AG10803 (cell line): ENCODE data around the gene KLK3.

Source experiments
- DNase-seq: peaks from one replicate; pipeline ENCODE4 v3.0.0; 2010; ENCODE audit warnings: low read depth
- H3K4me3 ChIP-seq: 2 replicates; pipeline ENCODE4 v1.5.1; 2011; ENCODE audit warnings: mild to moderate bottlenecking, low read length, control low read depth
- CTCF ChIP-seq: conservative IDR thresholded peaks from 2 replicates; pipeline ENCODE4 v1.5.1; 2011; ENCODE audit warnings: mild to moderate bottlenecking, low read length, control low read depth, inconsistent platforms

KLK3 gene

GRCh38 chr19:50818859-50819472 lies 35.7 kb upstream of the KLK3 start:
- no peak overlapping the region for H3K4me3 ChIP-seq
- no peak for DNase-seq
- no peak for TF ChIP-seq CTCF

DNA sequence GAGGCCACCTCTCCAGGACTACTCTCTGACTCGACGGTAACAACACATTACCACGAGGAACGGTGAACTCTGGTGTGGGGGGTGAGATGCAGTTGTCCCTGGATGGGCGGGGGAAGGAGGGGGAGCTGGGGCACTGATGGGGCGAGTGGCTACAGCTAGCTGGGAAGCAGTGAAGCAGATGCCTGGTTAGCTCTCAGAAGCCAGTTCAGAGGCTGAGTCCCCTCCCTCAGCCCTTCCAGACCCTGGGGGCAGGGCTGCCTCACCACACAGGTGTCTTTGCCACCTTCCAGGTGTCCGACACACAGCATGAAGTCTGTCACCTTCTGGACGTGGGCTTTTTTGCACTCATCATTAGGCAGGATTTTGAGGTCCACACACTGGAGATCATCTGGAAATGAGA lies 35.1 kb upstream of the KLK3 start:
- H3K4me3 ChIP-seq, result no peak overlapping the region
- DNase-seq, result no peak
- TF ChIP-seq CTCF, result no peak

DNA sequence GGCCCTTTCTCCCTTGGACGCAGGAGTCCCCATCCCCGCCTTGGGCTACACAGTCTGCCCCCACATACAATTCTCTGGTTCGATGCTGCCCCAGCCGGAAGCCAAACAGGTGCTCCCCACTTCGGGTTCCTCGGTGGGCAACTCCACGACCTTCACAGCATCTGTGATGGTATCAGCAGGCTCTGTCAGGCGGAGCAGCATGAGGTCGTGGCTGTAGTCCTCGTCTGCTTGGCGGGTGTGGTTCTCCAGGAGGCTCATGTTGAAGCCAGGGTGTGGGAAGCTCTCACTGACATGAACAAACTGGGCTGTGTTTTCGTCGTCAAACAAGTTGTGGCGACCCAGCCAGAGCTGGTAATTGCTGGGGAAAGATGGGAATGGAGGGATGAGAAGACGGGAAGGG lies 34.6 kb upstream of the KLK3 start:
- DNase-seq, result no peak
- no peak overlapping the region for H3K4me3 ChIP-seq
- TF ChIP-seq CTCF, result no peak

DNA sequence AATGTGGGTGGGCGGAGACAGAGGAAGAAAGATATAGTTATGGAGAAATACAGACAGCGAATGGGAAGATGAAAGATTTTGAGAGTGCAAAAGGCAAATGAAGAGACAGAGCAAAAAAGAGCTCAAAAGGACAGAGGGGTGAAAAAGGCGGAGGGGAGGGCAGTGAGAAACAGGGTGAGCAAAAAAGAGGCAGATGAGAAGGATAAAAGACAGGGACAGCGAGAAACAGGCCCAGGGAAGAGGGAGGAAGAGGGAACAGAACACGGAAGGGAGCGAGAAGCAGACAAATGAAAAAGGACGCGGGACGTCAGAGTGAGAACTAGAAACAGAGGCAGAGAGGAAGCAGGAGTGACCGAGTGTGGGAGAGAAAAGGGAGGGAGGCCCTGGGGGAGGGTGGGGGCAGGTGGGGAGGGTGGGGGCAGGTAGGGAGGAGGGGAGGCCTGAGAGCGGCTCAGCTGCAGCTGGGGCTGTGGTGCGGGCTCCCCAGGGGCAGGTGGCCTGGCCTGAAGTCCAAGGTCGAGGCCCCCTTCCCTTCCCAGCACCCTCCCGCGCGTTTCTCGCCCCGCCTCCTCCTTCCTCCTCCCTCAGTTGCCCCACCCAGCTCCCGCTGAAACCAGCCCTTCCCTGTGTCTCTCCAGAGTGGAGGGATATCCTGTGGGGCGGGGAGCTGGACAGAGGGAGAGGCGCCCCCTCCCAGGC lies 34.0 kb upstream of the KLK3 start:
- no peak for TF ChIP-seq CTCF
- no peak overlapping the region for H3K4me3 ChIP-seq
- DNase-seq, result no peak

DNA sequence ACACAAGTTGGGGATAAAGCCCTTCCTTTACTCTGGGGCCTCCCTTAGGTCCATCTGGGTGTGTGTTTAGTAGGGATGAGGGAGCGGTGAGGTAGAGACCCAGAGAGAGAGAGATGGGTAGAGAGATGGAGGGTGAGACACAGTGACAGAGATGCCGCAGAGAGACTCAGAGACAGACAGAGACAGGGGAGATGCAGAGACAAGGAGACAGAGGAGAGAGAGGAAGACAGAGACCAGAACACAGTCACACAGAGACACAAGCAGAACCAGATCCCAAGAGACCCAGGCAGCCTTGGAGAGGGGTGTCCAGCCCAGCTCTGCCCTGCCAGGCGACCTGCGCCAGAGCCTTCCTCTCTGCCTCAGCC lies 33.5 kb upstream of the KLK3 start:
- H3K4me3 ChIP-seq, result no peak overlapping the region
- no peak for TF ChIP-seq CTCF
- no peak for DNase-seq

DNA sequence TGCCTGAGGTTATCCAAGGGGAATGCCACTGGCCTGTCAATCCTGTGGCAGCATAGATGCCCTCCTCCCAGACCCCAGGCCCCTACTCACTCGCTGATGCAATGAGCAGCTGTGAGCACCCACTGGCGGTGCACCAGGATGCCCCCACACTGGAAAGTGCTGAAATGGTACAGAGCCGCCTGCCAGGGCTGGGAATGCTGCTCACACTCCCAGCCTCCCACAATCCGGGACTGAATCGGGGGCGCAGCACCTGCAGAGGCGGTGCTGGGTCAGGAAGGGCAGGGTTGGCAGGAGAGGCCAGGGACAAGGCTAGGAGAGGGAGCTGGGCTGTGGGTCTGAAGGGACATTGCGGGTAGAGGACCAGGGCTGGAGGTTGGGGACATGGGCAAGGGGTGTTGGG lies 33.1 kb upstream of the KLK3 start:
- no peak overlapping the region for H3K4me3 ChIP-seq
- DNase-seq, result no peak
- no peak for TF ChIP-seq CTCF

- DNase-seq, result no peak
- no peak for TF ChIP-seq CTCF
- no peak overlapping the region for H3K4me3 ChIP-seq
Measured at GRCh38 chr19:50822661-50823208, 32.0 kb upstream of the KLK3 start.
